ENCODE data around the gene UBE3B.

Gene UBE3B

GRCh38 chr12:109555431-109556315 is 78.2 kb downstream of the UBE3B start:
- DNase-seq, result no peak

GRCh38 chr12:109557200-109557599 is 79.8 kb downstream of the UBE3B start:
- DNase-seq, result no peak

GRCh38 chr12:109557805-109558204 is 80.4 kb downstream of the UBE3B start:
- DNase-seq, result no peak

- DNase-seq, result no peak
Measured at GRCh38 chr12:109558374-109559199, 81.2 kb downstream of the UBE3B start.

GRCh38 chr12:109559200-109559505 is 81.7 kb downstream of the UBE3B start:
- DNase-seq, result no peak

- no peak for DNase-seq
Measured at GRCh38 chr12:109559601-109560000, 82.2 kb downstream of the UBE3B start.

GRCh38 chr12:109560867-109561710 is 83.7 kb downstream of the UBE3B start:
- no peak for DNase-seq

GRCh38 chr12:109561711-109562030 is 84.2 kb downstream of the UBE3B start:
- no peak for DNase-seq

- no peak for DNase-seq
Measured at GRCh38 chr12:109562871-109563270, 85.4 kb downstream of the UBE3B start.

GRCh38 chr12:109563291-109564284 is 86.2 kb downstream of the UBE3B start:
- no peak for DNase-seq

- no peak for DNase-seq
Measured at GRCh38 chr12:109566424-109566823, 89.0 kb downstream of the UBE3B start.

GRCh38 chr12:109567296-109567695 is 89.9 kb downstream of the UBE3B start:
- no peak for DNase-seq

GRCh38 chr12:109567967-109568366 is 90.5 kb downstream of the UBE3B start:
- DNase-seq, result no peak

- DNase-seq, result no peak
Measured at GRCh38 chr12:109568486-109568885, 91.1 kb downstream of the UBE3B start.

GRCh38 chr12:109571773-109572505 is 94.5 kb downstream of the UBE3B start:
- DNase-seq, result no peak

GRCh38 chr12:109572506-109572845 is 95.0 kb downstream of the UBE3B start:
- no peak for DNase-seq

- peak; percentile 99 for DNase-seq
Measured at GRCh38 chr12:109573029-109573913, 95.8 kb downstream of the UBE3B start, which contains the start of the genes MMAB and MVK. MMAB (minus strand) TSS chr12:109573504; CDS start chr12:109573480, 24 bp downstream. MVK (plus strand) TSS chr12:109573794; CDS start chr12:109574823, 1,029 bp downstream.

- no peak for DNase-seq
Measured at GRCh38 chr12:109573914-109574244, 96.4 kb downstream of the UBE3B start.

- DNase-seq, result no peak
Measured at GRCh38 chr12:109575683-109576082, 98.2 kb downstream of the UBE3B start.

GRCh38 chr12:109577311-109577710 is 99.9 kb downstream of the UBE3B start:
- no peak for DNase-seq

Measured in NCI-H2227 treated with DMSO at 0.1 percent for 48 hours (cell line).